ENCODE data around the gene TIMP2.

TIMP2 gene, protein sequence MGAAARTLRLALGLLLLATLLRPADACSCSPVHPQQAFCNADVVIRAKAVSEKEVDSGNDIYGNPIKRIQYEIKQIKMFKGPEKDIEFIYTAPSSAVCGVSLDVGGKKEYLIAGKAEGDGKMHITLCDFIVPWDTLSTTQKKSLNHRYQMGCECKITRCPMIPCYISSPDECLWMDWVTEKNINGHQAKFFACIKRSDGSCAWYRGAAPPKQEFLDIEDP

DNA sequence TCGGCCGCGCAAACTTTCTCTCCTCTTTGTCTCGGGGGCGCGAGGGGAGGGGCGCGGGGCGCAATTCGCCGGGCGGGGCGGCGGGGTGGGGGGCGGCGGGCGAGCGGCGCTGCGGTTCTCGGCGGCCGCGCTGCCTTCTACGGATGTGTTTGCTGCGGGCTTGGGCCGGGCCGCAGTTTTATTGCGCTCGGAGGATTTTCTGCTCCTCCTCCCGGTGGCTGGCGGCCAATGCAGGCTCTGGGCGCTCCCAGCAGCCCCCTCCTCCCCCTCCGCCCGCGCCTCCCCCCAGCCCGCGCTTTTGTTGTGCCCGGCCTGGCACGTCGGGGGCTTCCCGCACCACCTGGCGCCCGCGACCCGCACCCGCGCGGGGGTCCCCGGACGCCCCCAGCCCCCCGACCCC lies at the start of gene TIMP2:
Gene TIMP2, minus strand, starts transcription at position 154 of the 400 bp plus-strand sequence. CDS start 299 bp downstream, outside the sequence.
- Mint-ChIP-seq H3K4me1 (peaks cover 46% of the 10 kb centered on the region), H3K4me3 (peak within 1 kb of the TSS; percentile 84 to 90 (median 88)), H3K36me3 (ENCODE audit: low read depth) (no peaks in the 10 kb centered on the region), H3K9me3 (no peaks in the 10 kb centered on the region), H3K27ac (peak within 1 kb of the TSS; percentile 89 to 98 (median 97)), H3K27me3 (ENCODE audit: low read depth) (peaks cover 15% of the 10 kb centered on the region)
- TF ChIP-seq, protein P1, sequence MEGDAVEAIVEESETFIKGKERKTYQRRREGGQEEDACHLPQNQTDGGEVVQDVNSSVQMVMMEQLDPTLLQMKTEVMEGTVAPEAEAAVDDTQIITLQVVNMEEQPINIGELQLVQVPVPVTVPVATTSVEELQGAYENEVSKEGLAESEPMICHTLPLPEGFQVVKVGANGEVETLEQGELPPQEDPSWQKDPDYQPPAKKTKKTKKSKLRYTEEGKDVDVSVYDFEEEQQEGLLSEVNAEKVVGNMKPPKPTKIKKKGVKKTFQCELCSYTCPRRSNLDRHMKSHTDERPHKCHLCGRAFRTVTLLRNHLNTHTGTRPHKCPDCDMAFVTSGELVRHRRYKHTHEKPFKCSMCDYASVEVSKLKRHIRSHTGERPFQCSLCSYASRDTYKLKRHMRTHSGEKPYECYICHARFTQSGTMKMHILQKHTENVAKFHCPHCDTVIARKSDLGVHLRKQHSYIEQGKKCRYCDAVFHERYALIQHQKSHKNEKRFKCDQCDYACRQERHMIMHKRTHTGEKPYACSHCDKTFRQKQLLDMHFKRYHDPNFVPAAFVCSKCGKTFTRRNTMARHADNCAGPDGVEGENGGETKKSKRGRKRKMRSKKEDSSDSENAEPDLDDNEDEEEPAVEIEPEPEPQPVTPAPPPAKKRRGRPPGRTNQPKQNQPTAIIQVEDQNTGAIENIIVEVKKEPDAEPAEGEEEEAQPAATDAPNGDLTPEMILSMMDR (IDR thresholded peaks at IDR 0.05; ENCODE audit: unreplicated experiment in 3 of 3), result peak; percentile 32 to 52 (median 42)

DNA sequence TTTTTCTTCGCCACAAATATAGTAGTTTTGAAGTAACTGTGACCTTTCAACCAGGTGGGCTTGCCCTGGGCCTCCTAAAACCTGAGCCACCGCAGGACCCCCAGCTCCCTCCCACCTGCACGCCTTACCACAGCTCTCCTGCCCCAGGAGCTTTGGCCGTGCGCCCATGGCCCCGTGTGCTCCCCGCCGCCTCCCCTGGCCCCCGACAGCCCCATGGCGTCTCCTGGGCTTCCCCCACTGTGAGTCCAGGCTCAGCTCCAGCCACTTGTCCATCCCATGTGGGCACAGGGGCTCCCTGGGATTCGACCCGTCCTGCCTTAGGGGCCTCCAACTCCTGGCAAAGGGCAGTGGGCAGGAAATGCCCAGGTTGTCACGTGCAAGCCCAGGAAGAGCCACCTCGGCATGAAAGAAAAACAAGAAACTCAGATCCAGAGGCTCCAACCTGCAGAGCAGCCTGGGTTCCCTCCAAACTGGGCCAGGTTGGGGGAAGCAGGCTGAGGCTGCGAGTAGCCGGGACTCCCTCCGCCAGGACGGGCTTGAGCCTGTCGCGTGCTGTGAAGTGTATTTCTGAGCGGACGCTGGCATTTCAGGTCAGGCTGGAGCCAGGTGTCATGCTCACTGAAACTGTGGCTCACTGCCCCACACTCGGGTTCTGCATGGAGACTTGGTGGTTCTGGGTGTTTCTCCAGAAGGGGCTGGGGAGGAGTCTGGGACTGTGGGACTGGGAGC lies 48.8 kb upstream of the TIMP2 start:
- Mint-ChIP-seq H3K27ac (peak overlapping the region in 1 of 3 experiments; percentile 98), H3K4me3 (no peak overlapping the region), H3K36me3 (ENCODE audit: low read depth) (no peaks in the 10 kb centered on the region), H3K27me3 (ENCODE audit: low read depth) (peaks cover 7% of the 10 kb centered on the region), H3K9me3 (no peaks in the 10 kb centered on the region), H3K4me1 (peaks cover 34% of the 10 kb centered on the region)
- TF ChIP-seq, protein P1 (IDR thresholded peaks at IDR 0.05; ENCODE audit: unreplicated experiment in 3 of 3), result no peak

DNA sequence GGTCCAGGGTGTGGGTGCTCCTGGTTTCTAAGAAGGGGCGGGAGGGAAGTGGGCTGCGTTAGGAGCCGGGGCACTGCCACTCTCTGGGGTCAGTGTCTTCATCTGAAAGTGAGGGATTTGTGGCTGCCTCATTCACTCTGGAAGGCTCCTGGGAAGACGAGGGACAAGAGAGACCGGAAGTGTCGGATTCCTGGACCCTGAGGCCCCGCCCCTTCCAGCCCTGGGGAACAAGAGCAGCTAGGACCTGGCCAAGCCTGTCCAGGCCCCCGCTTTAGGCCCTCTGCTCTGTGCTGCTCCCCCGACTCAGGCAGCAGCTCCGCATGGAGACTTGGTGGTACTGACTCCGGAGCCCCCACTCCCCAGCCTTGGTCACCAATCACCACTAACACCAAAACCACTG lies 48.0 kb upstream of the TIMP2 start:
- no peaks in the 10 kb centered on the region for H3K9me3 Mint-ChIP-seq
- peaks cover 7% of the 10 kb centered on the region for H3K27me3 Mint-ChIP-seq (ENCODE audit: low read depth)
- H3K4me1 Mint-ChIP-seq, result peaks cover 34% of the 10 kb centered on the region
- no peak overlapping the region for H3K27ac Mint-ChIP-seq
- no peaks in the 10 kb centered on the region for H3K36me3 Mint-ChIP-seq (ENCODE audit: low read depth)
- H3K4me3 Mint-ChIP-seq, result no peak overlapping the region
- TF ChIP-seq, protein P1 (IDR thresholded peaks at IDR 0.05; ENCODE audit: unreplicated experiment in 3 of 3), result no peak

DNA sequence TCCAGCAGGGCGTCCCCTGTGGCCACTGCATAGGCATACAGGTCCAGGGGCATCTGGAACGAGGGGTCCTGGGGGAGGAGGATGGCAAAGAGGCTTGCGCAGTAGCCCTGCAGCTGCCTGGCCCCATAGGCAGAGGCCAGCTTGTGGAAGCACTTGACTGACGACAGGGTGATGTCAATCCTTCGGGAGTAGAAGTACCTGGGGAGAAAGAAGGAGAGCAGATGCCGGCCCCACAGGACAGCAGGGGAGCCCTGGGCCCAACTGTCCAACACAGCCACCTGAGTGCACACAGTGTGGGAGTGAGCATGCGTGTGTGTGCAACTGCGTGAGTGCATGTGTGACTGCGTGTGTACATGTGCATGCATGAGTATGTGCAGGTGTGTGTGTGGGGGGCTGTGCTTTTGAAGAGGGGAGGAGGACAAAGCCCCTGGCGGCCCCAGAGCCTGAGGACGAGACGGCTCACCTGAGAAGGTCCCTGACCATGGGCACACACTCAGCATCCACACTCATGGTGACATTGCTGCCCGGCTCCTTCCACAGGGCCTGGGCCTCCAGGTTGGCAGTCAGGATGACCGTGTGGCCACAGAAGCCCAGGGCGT lies 47.4 kb upstream of the TIMP2 start:
- Mint-ChIP-seq H3K36me3 (ENCODE audit: low read depth) (no peaks in the 10 kb centered on the region), H3K4me3 (no peak overlapping the region), H3K27ac (peak overlapping the region in 2 of 3 experiments; percentile 65 to 68), H3K27me3 (ENCODE audit: low read depth) (peaks cover 7% of the 10 kb centered on the region), H3K9me3 (no peaks in the 10 kb centered on the region), H3K4me1 (peaks cover 29% of the 10 kb centered on the region)
- TF ChIP-seq, protein P1 (IDR thresholded peaks at IDR 0.05; ENCODE audit: unreplicated experiment in 3 of 3), result no peak

DNA sequence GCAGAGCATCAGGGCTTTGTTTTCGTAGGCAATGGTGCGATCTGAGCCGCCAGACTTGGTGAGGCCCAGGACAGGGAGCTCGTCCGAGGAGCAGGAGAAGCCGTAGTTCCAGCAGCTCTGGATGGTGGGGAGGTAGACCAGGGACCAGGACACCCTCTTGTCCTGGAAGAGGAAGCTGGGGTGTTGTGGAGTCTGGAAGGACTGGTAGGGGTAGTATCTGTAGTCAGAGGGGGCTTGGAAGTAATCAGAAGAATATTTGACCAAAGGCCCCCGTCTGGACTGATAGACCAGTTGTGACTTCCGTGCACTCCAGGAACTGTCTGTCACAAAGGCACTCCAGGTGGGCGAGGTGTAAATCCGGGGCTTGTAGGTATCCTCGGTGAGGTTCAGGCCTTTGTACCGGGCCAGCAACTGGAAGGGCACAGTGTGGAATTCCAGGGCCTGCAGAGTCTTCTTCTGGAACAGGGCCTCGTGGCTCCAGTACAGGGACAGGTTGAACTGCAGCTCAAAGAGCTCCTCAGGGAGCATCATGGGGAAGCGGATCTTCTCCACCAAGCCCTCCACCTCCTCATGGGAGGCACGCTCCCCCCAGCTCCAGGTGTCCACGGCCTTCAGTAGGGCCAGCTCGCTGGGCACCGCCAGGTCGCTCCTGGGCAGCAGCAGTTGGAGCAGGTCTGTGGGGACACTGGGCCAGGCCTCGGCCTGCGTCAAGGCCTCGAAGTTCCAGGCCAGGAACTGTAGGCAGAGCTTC lies 46.7 kb upstream of the TIMP2 start:
- peaks cover 10% of the 10 kb centered on the region for H3K27me3 Mint-ChIP-seq (ENCODE audit: low read depth)
- H3K4me1 Mint-ChIP-seq, result peaks cover 23% of the 10 kb centered on the region
- no peaks in the 10 kb centered on the region for H3K36me3 Mint-ChIP-seq (ENCODE audit: low read depth)
- TF ChIP-seq, protein P1 (IDR thresholded peaks at IDR 0.05; ENCODE audit: unreplicated experiment in 3 of 3), result no peak
- H3K27ac Mint-ChIP-seq, result peak overlapping the region in 2 of 3 experiments; percentile 74 to 79
- H3K4me3 Mint-ChIP-seq, result no peak overlapping the region
- H3K9me3 Mint-ChIP-seq, result no peaks in the 10 kb centered on the region
